Activated CD4-positive, alpha-beta memory T cell treated with anti-CD3 and anti-CD28 coated beads, Interleukin-2, amount 10 ng/mL, durations not matched to agents 7 days and 5 days (primary cell): ENCODE results near the gene C10orf90. TPM values are rescaled to one million over a fixed set of nuclear protein-coding genes. Genes with fewer than 3 reads are reported as not detected.

ENCODE experiments used
- CTCF ChIA-PET: fragments of 350-600 bp; sonication (Branson Sonifier 250); formaldehyde crosslinking; loops from one replicate; lab custom pipeline; 2021; ENCODE audit warnings: antibody characterized with exemption, inconsistent platforms; lab: Charles Lee
- POLR2A ChIA-PET: fragments of 350-600 bp; sonication (Branson Sonifier 250); formaldehyde crosslinking; loops from one replicate; lab custom pipeline; 2021; ENCODE audit warnings: antibody characterized with exemption; lab: Charles Lee
- DNase-seq: peaks from one replicate; pipeline ENCODE4 v3.0.0-alpha.2; 2020
- H3K27ac Mint-ChIP-seq: one replicate; pipeline ENCODE4 v1.8.0; 2021; ENCODE audit warnings: mild to moderate bottlenecking, mixed read lengths
- H3K27me3 Mint-ChIP-seq: one replicate; pipeline ENCODE4 v1.8.0; 2021; ENCODE audit warnings: mixed read lengths
- H3K36me3 Mint-ChIP-seq: one replicate; pipeline ENCODE4 v1.8.0; 2021; ENCODE audit warnings: low read depth, mixed read lengths
- H3K4me1 Mint-ChIP-seq: one replicate; pipeline ENCODE4 v1.8.0; 2021; ENCODE audit warnings: mixed read lengths
- H3K4me3 Mint-ChIP-seq: one replicate; pipeline ENCODE4 v1.8.0; 2021; ENCODE audit warnings: mild to moderate bottlenecking, mixed read lengths
- H3K9me3 Mint-ChIP-seq: one replicate; pipeline ENCODE4 v1.8.0; 2021; ENCODE audit warnings: mixed read lengths
- total RNA-seq, 2 experiments: library from RNA; stranded (reverse); gene quantifications; one replicate each; pipeline ENCODE4 v1.2.3, GENCODE V29; 2021

C10orf90 gene
- total RNA-seq, 2 experiments from 2014 or later, result not detected

- POLR2A ChIA-PET, result no interaction called here
- CTCF ChIA-PET, result interaction anchor here (0.6 to 1.0 kb wide), 6 partner anchors 35 to 636 kb away, joined by 3 to 5 read pairs (median 3); no protein-coding TSS in a partner anchor
- H3K27ac Mint-ChIP-seq, result no peak overlapping the region
- peaks cover 3% of the 10 kb centered on the region for H3K9me3 Mint-ChIP-seq
- no peaks in the 10 kb centered on the region for H3K4me1 Mint-ChIP-seq
- H3K36me3 Mint-ChIP-seq, result no peaks in the 10 kb centered on the region
- no peak for DNase-seq
- no peaks in the 10 kb centered on the region for H3K27me3 Mint-ChIP-seq
- no peak overlapping the region for H3K4me3 Mint-ChIP-seq
Observed at GRCh38 chr10:126504063-126504760, 166.3 kb downstream of the C10orf90 start.

- Mint-ChIP-seq H3K36me3 (no peaks in the 10 kb centered on the region), H3K27ac (no peak overlapping the region), H3K9me3 (peaks cover 3% of the 10 kb centered on the region), H3K4me1 (no peaks in the 10 kb centered on the region), H3K27me3 (no peaks in the 10 kb centered on the region), H3K4me3 (no peak overlapping the region)
- no peak for DNase-seq
- CTCF ChIA-PET, result interaction anchor here (0.6 to 1.0 kb wide), 6 partner anchors 34 to 636 kb away, joined by 3 to 5 read pairs (median 3); no protein-coding TSS in a partner anchor
- POLR2A ChIA-PET, result no interaction called here
Observed at GRCh38 chr10:126503392-126504062, 167.0 kb downstream of the C10orf90 start.

GRCh38 chr10:126502441-126502840 lies 168.1 kb downstream of the C10orf90 start:
- CTCF ChIA-PET, result no interaction called here
- POLR2A ChIA-PET, result no interaction called here
- no peaks in the 10 kb centered on the region for H3K4me1 Mint-ChIP-seq

GRCh38 chr10:126501828-126502227 lies 168.7 kb downstream of the C10orf90 start:
- ChIA-PET POLR2A (no interaction called here), CTCF (no interaction called here)
- H3K36me3 Mint-ChIP-seq, result no peaks in the 10 kb centered on the region
- no peak overlapping the region for H3K27ac Mint-ChIP-seq
- H3K27me3 Mint-ChIP-seq, result no peaks in the 10 kb centered on the region
- H3K4me1 Mint-ChIP-seq, result no peaks in the 10 kb centered on the region
- DNase-seq, result no peak
- no peak overlapping the region for H3K4me3 Mint-ChIP-seq
- peaks cover 3% of the 10 kb centered on the region for H3K9me3 Mint-ChIP-seq

More at GRCh38 chr10:126502441-126502840, 168.1 kb downstream of the C10orf90 start:
- no peak for DNase-seq
- Mint-ChIP-seq H3K36me3 (no peaks in the 10 kb centered on the region), H3K9me3 (peaks cover 3% of the 10 kb centered on the region), H3K4me3 (no peak overlapping the region), H3K27me3 (no peaks in the 10 kb centered on the region), H3K27ac (no peak overlapping the region)

GRCh38 chr10:126500866-126501265 lies 169.6 kb downstream of the C10orf90 start:
- H3K4me1 Mint-ChIP-seq, result no peaks in the 10 kb centered on the region
- ChIA-PET POLR2A (no interaction called here), CTCF (no interaction called here)

GRCh38 chr10:126500185-126500584 lies 170.3 kb downstream of the C10orf90 start:
- ChIA-PET CTCF (no interaction called here), POLR2A (no interaction called here)
- Mint-ChIP-seq H3K27me3 (no peaks in the 10 kb centered on the region), H3K4me3 (no peak overlapping the region), H3K36me3 (no peaks in the 10 kb centered on the region), H3K4me1 (no peaks in the 10 kb centered on the region), H3K27ac (no peak overlapping the region), H3K9me3 (no peaks in the 10 kb centered on the region)
- DNase-seq, result no peak

More at GRCh38 chr10:126500866-126501265, 169.6 kb downstream of the C10orf90 start:
- DNase-seq, result no peak
- no peak overlapping the region for H3K27ac Mint-ChIP-seq
- no peak overlapping the region for H3K4me3 Mint-ChIP-seq
- H3K27me3 Mint-ChIP-seq, result no peaks in the 10 kb centered on the region
- no peaks in the 10 kb centered on the region for H3K36me3 Mint-ChIP-seq
- H3K9me3 Mint-ChIP-seq, result peaks cover under 1% of the 10 kb centered on the region

GRCh38 chr10:126499744-126500143 lies 170.7 kb downstream of the C10orf90 start:
- Mint-ChIP-seq H3K27ac (no peak overlapping the region), H3K36me3 (no peaks in the 10 kb centered on the region), H3K4me3 (no peak overlapping the region), H3K9me3 (peaks cover 2% of the 10 kb centered on the region), H3K27me3 (no peaks in the 10 kb centered on the region), H3K4me1 (no peaks in the 10 kb centered on the region)
- DNase-seq, result no peak
- CTCF ChIA-PET, result no interaction called here
- POLR2A ChIA-PET, result no interaction called here

GRCh38 chr10:126497672-126498071 lies 172.8 kb downstream of the C10orf90 start:
- Mint-ChIP-seq H3K27ac (no peak overlapping the region), H3K4me3 (no peak overlapping the region), H3K9me3 (peaks cover 4% of the 10 kb centered on the region), H3K4me1 (no peaks in the 10 kb centered on the region), H3K36me3 (no peaks in the 10 kb centered on the region), H3K27me3 (no peaks in the 10 kb centered on the region)
- ChIA-PET POLR2A (no interaction called here), CTCF (no interaction called here)
- no peak for DNase-seq

GRCh38 chr10:126496771-126497545 lies 173.5 kb downstream of the C10orf90 start:
- DNase-seq, result no peak
- H3K4me3 Mint-ChIP-seq, result no peak overlapping the region
- H3K9me3 Mint-ChIP-seq, result peaks cover 4% of the 10 kb centered on the region
- no peaks in the 10 kb centered on the region for H3K36me3 Mint-ChIP-seq
- ChIA-PET CTCF (no interaction called here), POLR2A (no interaction called here)
- H3K27ac Mint-ChIP-seq, result no peak overlapping the region
- H3K27me3 Mint-ChIP-seq, result no peaks in the 10 kb centered on the region
- H3K4me1 Mint-ChIP-seq, result no peaks in the 10 kb centered on the region

GRCh38 chr10:126491476-126491875 lies 179.0 kb downstream of the C10orf90 start:
- no peaks in the 10 kb centered on the region for H3K4me1 Mint-ChIP-seq

GRCh38 chr10:126481181-126481580 lies 189.3 kb downstream of the C10orf90 start:
- Mint-ChIP-seq H3K4me1 (no peaks in the 10 kb centered on the region), H3K9me3 (peaks cover 2% of the 10 kb centered on the region), H3K36me3 (no peaks in the 10 kb centered on the region), H3K4me3 (no peak overlapping the region), H3K27ac (no peak overlapping the region), H3K27me3 (no peaks in the 10 kb centered on the region)
- POLR2A ChIA-PET, result no interaction called here
- DNase-seq, result no peak
- CTCF ChIA-PET, result no interaction called here

More at GRCh38 chr10:126491476-126491875, 179.0 kb downstream of the C10orf90 start:
- Mint-ChIP-seq H3K36me3 (no peaks in the 10 kb centered on the region), H3K27ac (no peak overlapping the region), H3K27me3 (no peaks in the 10 kb centered on the region), H3K9me3 (peaks cover 4% of the 10 kb centered on the region), H3K4me3 (no peak overlapping the region)
- DNase-seq, result no peak
- CTCF ChIA-PET, result no interaction called here
- POLR2A ChIA-PET, result no interaction called here

- H3K9me3 Mint-ChIP-seq, result peaks cover 2% of the 10 kb centered on the region
- H3K36me3 Mint-ChIP-seq, result no peaks in the 10 kb centered on the region
- no peak overlapping the region for H3K27ac Mint-ChIP-seq
- H3K4me3 Mint-ChIP-seq, result no peak overlapping the region
- ChIA-PET CTCF (no interaction called here), POLR2A (no interaction called here)
- H3K27me3 Mint-ChIP-seq, result no peaks in the 10 kb centered on the region
- DNase-seq, result no peak
- H3K4me1 Mint-ChIP-seq, result no peaks in the 10 kb centered on the region
Observed at GRCh38 chr10:126480648-126481047, 189.8 kb downstream of the C10orf90 start.

GRCh38 chr10:126479280-126479895 lies 191.1 kb downstream of the C10orf90 start:
- H3K27me3 Mint-ChIP-seq, result no peaks in the 10 kb centered on the region
- H3K27ac Mint-ChIP-seq, result no peak overlapping the region
- H3K4me1 Mint-ChIP-seq, result no peaks in the 10 kb centered on the region
- POLR2A ChIA-PET, result no interaction called here
- no peak for DNase-seq
- H3K9me3 Mint-ChIP-seq, result peaks cover 2% of the 10 kb centered on the region
- no peak overlapping the region for H3K4me3 Mint-ChIP-seq
- H3K36me3 Mint-ChIP-seq, result no peaks in the 10 kb centered on the region
- CTCF ChIA-PET, result no interaction called here
